ENCODE results near the gene TSFM.

GRCh38 chr12:57816855-57817151 is 34.2 kb downstream of the TSFM start:
- no peak for TF ChIP-seq CTCF (IDR thresholded peaks at IDR 0.05; ENCODE audit: low read depth, low read length)
- no peak for TF ChIP-seq EZH2phosphoT487 (IDR thresholded peaks at IDR 0.05; ENCODE audit: low read depth)

Data from OCI-LY3 (cell line).